GM23338 (cell line): Measurements from ENCODE around the gene FKBP1A. TPM values are rescaled to one million over a fixed set of nuclear protein-coding genes. Genes with fewer than 3 reads are reported as not detected.

Experiments used
- ATAC-seq: fragments of 200-7000 bp; cut with Tn5 transposase; 3 replicates; pipeline ENCODE4 v1.9.1; 2020
- DNase-seq: peaks from one replicate; pipeline ENCODE4 v3.0.0-alpha.2; 2015; ENCODE audit warnings: low spot score
- H2AFZ ChIP-seq: fragments of 200-600 bp; sonication (generic); 2 replicates; pipeline ENCODE4 v1.8.0; 2016; ENCODE audit warnings: antibody characterized with exemption, mild to moderate bottlenecking, moderate library complexity
- H3F3A ChIP-seq: fragments of 200-600 bp; sonication (generic); replicated peaks from 2 replicates; pipeline ENCODE4 v1.8.0; 2017; ENCODE audit warnings: antibody characterized with exemption, mixed run types, low read depth
- H3K27ac ChIP-seq: fragments of 200-600 bp; sonication (generic); 2 replicates; pipeline ENCODE4 v1.6.1; 2016; ENCODE audit warnings: low read depth
- H3K27me3 ChIP-seq: fragments of 200-600 bp; sonication (generic); 2 replicates; pipeline ENCODE4 v1.8.0; 2016; ENCODE audit warnings: mild to moderate bottlenecking, mixed run types, moderate library complexity; ENCODE audit not compliant: insufficient read depth
- H3K36me3 ChIP-seq: fragments of 200-600 bp; sonication (generic); 2 replicates; pipeline ENCODE4 v1.8.0; 2016; ENCODE audit warnings: mild to moderate bottlenecking; ENCODE audit not compliant: insufficient read depth
- H3K4me1 ChIP-seq: fragments of 200-600 bp; sonication (generic); 2 replicates; pipeline ENCODE4 v1.8.0; 2016; ENCODE audit warnings: mild to moderate bottlenecking, moderate library complexity; ENCODE audit not compliant: insufficient read depth
- H3K4me2 ChIP-seq: fragments of 200-600 bp; sonication (generic); 2 replicates; pipeline ENCODE4 v1.7.1; 2017; ENCODE audit warnings: mixed run types
- H3K4me3 ChIP-seq: fragments of 200-600 bp; sonication (generic); 2 replicates; pipeline ENCODE4 v1.6.1; 2016; ENCODE audit warnings: mixed run types
- H3K79me2 ChIP-seq: fragments of 200-600 bp; sonication (generic); replicated peaks from 2 replicates; pipeline ENCODE4 v1.8.0; 2017; ENCODE audit warnings: mild to moderate bottlenecking; ENCODE audit not compliant: insufficient read depth
- H3K9me2 ChIP-seq: fragments of 200-600 bp; sonication (generic); 2 replicates; pipeline ENCODE4 v1.8.0; 2017; ENCODE audit not compliant: insufficient read depth
- H4K20me1 ChIP-seq: fragments of 200-600 bp; sonication (generic); replicated peaks from 2 replicates; pipeline ENCODE4 v1.8.0; 2017; ENCODE audit warnings: mild to moderate bottlenecking; ENCODE audit not compliant: insufficient read depth
- H3K27ac Mint-ChIP-seq: 2 replicates; pipeline ENCODE4 v1.8.0; 2020; ENCODE audit warnings: inconsistent platforms, mild to moderate bottlenecking, moderate library complexity, mixed read lengths
- H3K27me3 Mint-ChIP-seq: 3 replicates; pipeline ENCODE4 v1.8.0; 2022; ENCODE audit warnings: low read depth, mild to moderate bottlenecking, moderate library complexity, mixed read lengths, inconsistent platforms; ENCODE audit not compliant: insufficient read depth, poor library complexity
- H3K36me3 Mint-ChIP-seq: 3 replicates; pipeline ENCODE4 v1.8.0; 2021; ENCODE audit warnings: low read depth, mild to moderate bottlenecking, inconsistent platforms, moderate library complexity, mixed read lengths
- H3K4me1 Mint-ChIP-seq: 3 replicates; pipeline ENCODE4 v1.8.0; 2020; ENCODE audit warnings: mild to moderate bottlenecking, inconsistent platforms, mixed read lengths
- H3K4me3 Mint-ChIP-seq: 3 replicates; pipeline ENCODE4 v1.8.0; 2021; ENCODE audit warnings: moderate library complexity, mild to moderate bottlenecking, inconsistent platforms, mixed read lengths
- H3K9me3 Mint-ChIP-seq: 3 replicates; pipeline ENCODE4 v1.8.0; 2020; ENCODE audit warnings: moderate library complexity, mild to moderate bottlenecking, inconsistent platforms, mixed read lengths
- EZH2phosphoT487 ChIP-seq: fragments of 200-600 bp; sonication (generic); IDR thresholded peaks from one replicate; pipeline ENCODE4 v1.8.1; 2018; ENCODE audit warnings: antibody characterized with exemption; ENCODE audit not compliant: unreplicated experiment
- JUNB ChIP-seq: IDR thresholded peaks from one replicate; pipeline ENCODE4 v1.6.1; 2016; ENCODE audit warnings: antibody characterized with exemption; ENCODE audit not compliant: unreplicated experiment
- NANOG ChIP-seq: IDR thresholded peaks from 2 replicates; pipeline ENCODE4 v1.6.1; 2016; ENCODE audit warnings: antibody characterized with exemption, borderline replicate concordance
- polyA plus RNA-seq: library from polyadenylated mRNA; unstranded; fragments of >200 nt; fragmentation: Nextera tagmentation; extraction: Ambion mirVana; gene quantifications from 2 replicates; pipeline ENCODE4 v1.2.1, GENCODE V29; 2016
- total RNA-seq: library from RNA; depleted of rRNA; stranded (reverse); fragments of >200 nt; shearing (Covaris generic); gene quantifications from 2 replicates; pipeline ENCODE4 v1.2.3, GENCODE V29; 2014
- TF ChIP-seq, protein P1 (sequence below), 2 experiments: fragments of 200-600 bp in 1 of 2; sonication (generic) in 1 of 2; conservative IDR thresholded peaks; 2 replicates each; pipeline versions ENCODE4 v1.5.1 to v1.6.1; 2016 to 2017; ENCODE audit warnings: antibody characterized with exemption in 2 of 2, low read depth in 2 of 2, mild to moderate bottlenecking in 2 of 2, moderate library complexity in 1 of 2
- TF ChIP-seq, protein P2 (sequence below): IDR thresholded peaks from one replicate; pipeline ENCODE4 v1.6.1; 2018; ENCODE audit warnings: antibody characterized with exemption; ENCODE audit not compliant: unreplicated experiment

FKBP1A gene
- total and polyA plus RNA-seq, 2 experiments from 2014 or later = 171 to 350 TPM

DNA sequence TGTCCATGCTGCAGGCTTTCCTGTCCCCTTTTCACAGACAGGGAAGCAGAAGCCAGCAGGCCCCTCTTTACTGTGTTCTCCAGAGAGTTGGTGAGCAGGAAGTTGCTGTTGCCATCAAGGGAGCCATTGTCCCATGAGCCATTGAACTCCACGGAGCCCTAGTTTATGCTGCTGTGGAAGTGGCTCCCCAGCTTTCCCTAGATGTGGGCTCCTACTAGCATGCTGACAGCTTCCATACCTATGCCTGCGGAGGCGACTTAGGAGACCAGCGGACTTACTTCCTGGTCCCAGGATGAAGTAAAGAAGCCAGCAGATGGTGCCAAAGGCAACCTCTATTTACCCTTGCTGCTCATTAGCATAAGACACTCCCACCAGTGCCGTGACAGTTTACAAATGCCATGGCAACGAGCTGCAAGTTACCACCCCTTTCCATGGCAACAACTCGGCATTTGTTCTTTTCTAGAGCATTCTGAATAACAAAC is 30.8 kb upstream of the FKBP1A start:
- peaks cover 3% of the 10 kb centered on the region; the same call in 1 of the 2 replicates for H3F3A ChIP-seq
- H3K4me1 Mint-ChIP-seq = peaks cover 27% of the 10 kb centered on the region
- TF ChIP-seq, protein P1, sequence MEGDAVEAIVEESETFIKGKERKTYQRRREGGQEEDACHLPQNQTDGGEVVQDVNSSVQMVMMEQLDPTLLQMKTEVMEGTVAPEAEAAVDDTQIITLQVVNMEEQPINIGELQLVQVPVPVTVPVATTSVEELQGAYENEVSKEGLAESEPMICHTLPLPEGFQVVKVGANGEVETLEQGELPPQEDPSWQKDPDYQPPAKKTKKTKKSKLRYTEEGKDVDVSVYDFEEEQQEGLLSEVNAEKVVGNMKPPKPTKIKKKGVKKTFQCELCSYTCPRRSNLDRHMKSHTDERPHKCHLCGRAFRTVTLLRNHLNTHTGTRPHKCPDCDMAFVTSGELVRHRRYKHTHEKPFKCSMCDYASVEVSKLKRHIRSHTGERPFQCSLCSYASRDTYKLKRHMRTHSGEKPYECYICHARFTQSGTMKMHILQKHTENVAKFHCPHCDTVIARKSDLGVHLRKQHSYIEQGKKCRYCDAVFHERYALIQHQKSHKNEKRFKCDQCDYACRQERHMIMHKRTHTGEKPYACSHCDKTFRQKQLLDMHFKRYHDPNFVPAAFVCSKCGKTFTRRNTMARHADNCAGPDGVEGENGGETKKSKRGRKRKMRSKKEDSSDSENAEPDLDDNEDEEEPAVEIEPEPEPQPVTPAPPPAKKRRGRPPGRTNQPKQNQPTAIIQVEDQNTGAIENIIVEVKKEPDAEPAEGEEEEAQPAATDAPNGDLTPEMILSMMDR (conservative IDR thresholded peaks at IDR 0.05; ENCODE audit: low read depth in 2 of 2) = peak; percentile 54 to 81
- TF ChIP-seq, protein P2, sequence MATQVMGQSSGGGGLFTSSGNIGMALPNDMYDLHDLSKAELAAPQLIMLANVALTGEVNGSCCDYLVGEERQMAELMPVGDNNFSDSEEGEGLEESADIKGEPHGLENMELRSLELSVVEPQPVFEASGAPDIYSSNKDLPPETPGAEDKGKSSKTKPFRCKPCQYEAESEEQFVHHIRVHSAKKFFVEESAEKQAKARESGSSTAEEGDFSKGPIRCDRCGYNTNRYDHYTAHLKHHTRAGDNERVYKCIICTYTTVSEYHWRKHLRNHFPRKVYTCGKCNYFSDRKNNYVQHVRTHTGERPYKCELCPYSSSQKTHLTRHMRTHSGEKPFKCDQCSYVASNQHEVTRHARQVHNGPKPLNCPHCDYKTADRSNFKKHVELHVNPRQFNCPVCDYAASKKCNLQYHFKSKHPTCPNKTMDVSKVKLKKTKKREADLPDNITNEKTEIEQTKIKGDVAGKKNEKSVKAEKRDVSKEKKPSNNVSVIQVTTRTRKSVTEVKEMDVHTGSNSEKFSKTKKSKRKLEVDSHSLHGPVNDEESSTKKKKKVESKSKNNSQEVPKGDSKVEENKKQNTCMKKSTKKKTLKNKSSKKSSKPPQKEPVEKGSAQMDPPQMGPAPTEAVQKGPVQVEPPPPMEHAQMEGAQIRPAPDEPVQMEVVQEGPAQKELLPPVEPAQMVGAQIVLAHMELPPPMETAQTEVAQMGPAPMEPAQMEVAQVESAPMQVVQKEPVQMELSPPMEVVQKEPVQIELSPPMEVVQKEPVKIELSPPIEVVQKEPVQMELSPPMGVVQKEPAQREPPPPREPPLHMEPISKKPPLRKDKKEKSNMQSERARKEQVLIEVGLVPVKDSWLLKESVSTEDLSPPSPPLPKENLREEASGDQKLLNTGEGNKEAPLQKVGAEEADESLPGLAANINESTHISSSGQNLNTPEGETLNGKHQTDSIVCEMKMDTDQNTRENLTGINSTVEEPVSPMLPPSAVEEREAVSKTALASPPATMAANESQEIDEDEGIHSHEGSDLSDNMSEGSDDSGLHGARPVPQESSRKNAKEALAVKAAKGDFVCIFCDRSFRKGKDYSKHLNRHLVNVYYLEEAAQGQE = no peak

DNA sequence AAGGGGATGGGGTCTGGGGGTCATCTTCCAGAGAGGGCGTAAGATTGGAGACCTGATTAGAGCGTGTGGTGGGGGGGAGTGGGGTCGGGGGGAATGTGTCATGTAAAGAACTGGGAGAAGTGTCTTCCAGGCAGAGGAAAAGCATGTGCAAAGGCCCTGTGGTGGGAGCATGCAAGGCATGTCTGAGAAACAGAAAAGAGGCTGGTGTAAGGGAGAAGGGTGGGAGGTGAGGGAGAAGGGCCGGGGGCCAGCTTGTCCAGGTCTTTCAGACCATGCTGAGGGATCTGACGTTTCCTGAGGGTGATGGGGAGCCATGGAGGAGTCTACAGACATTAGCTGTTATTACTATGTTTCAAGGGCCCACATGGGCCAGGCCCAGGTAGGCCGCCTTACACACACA is 30.4 kb upstream of the FKBP1A start:
- 0 out of 2 replicates have a peak, but pooled peaks cover 3% of the 10 kb centered on the region for H3K9me2 ChIP-seq
- Mint-ChIP-seq H3K27me3 (peaks cover 8% of the 10 kb centered on the region), H3K27ac (no peak overlapping the region), H3K4me3 (no peak overlapping the region), H3K4me1 (peaks cover 27% of the 10 kb centered on the region), H3K36me3 (peaks cover 6% of the 10 kb centered on the region; the same call in 2 of the 3 replicates), H3K9me3 (peaks cover 20% of the 10 kb centered on the region)
- H3K27ac ChIP-seq = no peak overlapping the region
- ATAC-seq (no peak), DNase-seq (no peak)
- no peak overlapping the region for H3K4me2 ChIP-seq
- no peak overlapping the region for H3K4me3 ChIP-seq
- H3K27me3 ChIP-seq = no peaks in the 10 kb centered on the region
- peaks cover 3% of the 10 kb centered on the region; the same call in 1 of the 2 replicates for H3F3A ChIP-seq
- H2AFZ ChIP-seq = no peak overlapping the region
- no peaks in the 10 kb centered on the region for H3K36me3 ChIP-seq
- peaks cover 11% of the 10 kb centered on the region for H3K4me1 ChIP-seq
- TF ChIP-seq EZH2phosphoT487 (no peak), JUNB (no peak), NANOG (no peak)
- no peaks in the 10 kb centered on the region for H3K79me2 ChIP-seq
- H4K20me1 ChIP-seq = no peaks in the 10 kb centered on the region

More for the DNA sequence above, 30.8 kb upstream of the FKBP1A start:
- H3K36me3 Mint-ChIP-seq = peaks cover 6% of the 10 kb centered on the region; the same call in 2 of the 3 replicates
- H3K4me3 Mint-ChIP-seq = no peak overlapping the region
- H3K27me3 ChIP-seq = no peaks in the 10 kb centered on the region
- no peaks in the 10 kb centered on the region for H4K20me1 ChIP-seq
- H3K4me1 ChIP-seq = peaks cover 11% of the 10 kb centered on the region
- no peaks in the 10 kb centered on the region for H3K36me3 ChIP-seq
- H2AFZ ChIP-seq = no peak overlapping the region
- no peak overlapping the region for H3K27ac Mint-ChIP-seq
- no peaks in the 10 kb centered on the region for H3K79me2 ChIP-seq
- peaks cover 8% of the 10 kb centered on the region for H3K27me3 Mint-ChIP-seq
- no peak overlapping the region for H3K4me2 ChIP-seq
- H3K4me3 ChIP-seq = no peak overlapping the region
- 0 out of 2 replicates have a peak, but pooled peaks cover 4% of the 10 kb centered on the region for H3K9me2 ChIP-seq
- ATAC-seq = peak; percentile 79
- H3K27ac ChIP-seq = no peak overlapping the region
- peak; percentile 98 for DNase-seq
- peaks cover 21% of the 10 kb centered on the region for H3K9me3 Mint-ChIP-seq
